MM.1S (cell line): ENCODE measurements around the gene PLEKHH3.
A peak's percentile ranks its signal among the peaks of the same experiment; 100 is the strongest.
"Not testable (repeated sequence)": the region's sequence is repeated elsewhere in the genome, so short reads cannot be mapped to it uniquely, and the experiment has no call there.

ENCODE experiments used
- DNase-seq: peaks from one replicate; pipeline ENCODE4 v3.0.0-alpha.2; 2015
- H2AFZ ChIP-seq: fragments of 300-600 bp; sonication (generic); 2 replicates; pipeline ENCODE4 v1.6.0; 2016; ENCODE audit warnings: antibody characterized with exemption, low read length
- H3F3A ChIP-seq: fragments of 300-600 bp; sonication (generic); 2 replicates; pipeline ENCODE4 v1.6.1; 2016; ENCODE audit warnings: mild to moderate bottlenecking, antibody characterized with exemption, low read length, moderate library complexity, mixed read lengths; ENCODE audit not compliant: insufficient read depth
- H3K27ac ChIP-seq: fragments of 300-600 bp; sonication (generic); 2 replicates; pipeline ENCODE4 v1.5.1; 2016; ENCODE audit warnings: mild to moderate bottlenecking, low read length
- H3K27me3 ChIP-seq: fragments of 300-600 bp; sonication (generic); replicated peaks from 2 replicates; pipeline ENCODE4 v1.6.0; 2016; ENCODE audit warnings: low read length; ENCODE audit not compliant: insufficient read depth
- H3K36me3 ChIP-seq: fragments of 300-600 bp; sonication (generic); replicated peaks from 2 replicates; pipeline ENCODE4 v1.6.1; 2016; ENCODE audit warnings: mild to moderate bottlenecking, low read length, mixed read lengths; ENCODE audit not compliant: insufficient read depth
- H3K4me1 ChIP-seq: fragments of 300-600 bp; sonication (generic); 2 replicates; pipeline ENCODE4 v1.6.1; 2016; ENCODE audit warnings: low read length, mixed read lengths
- H3K4me2 ChIP-seq: fragments of 300-600 bp; sonication (generic); 2 replicates; pipeline ENCODE4 v1.6.0; 2016; ENCODE audit warnings: low read depth, low read length
- H3K4me3 ChIP-seq: fragments of 300-600 bp; sonication (generic); 2 replicates; pipeline ENCODE4 v1.5.1; 2016; ENCODE audit warnings: low read length, mixed read lengths
- H3K79me2 ChIP-seq: fragments of 300-600 bp; sonication (generic); 2 replicates; pipeline ENCODE4 v1.6.1; 2016; ENCODE audit warnings: mixed run types, low read length, mixed read lengths
- H3K9ac ChIP-seq: fragments of 300-600 bp; sonication (generic); 2 replicates; pipeline ENCODE4 v1.6.1; 2016; ENCODE audit warnings: low read length, mixed read lengths
- H3K9me2 ChIP-seq: fragments of 300-600 bp; sonication (generic); replicated peaks from 2 replicates; pipeline ENCODE4 v1.6.1; 2016; ENCODE audit warnings: mild to moderate bottlenecking, low read length, mixed read lengths; ENCODE audit not compliant: insufficient read depth
- H3K9me3 ChIP-seq: fragments of 300-600 bp; sonication (generic); replicated peaks from 2 replicates; pipeline ENCODE4 v1.6.1; 2016; ENCODE audit warnings: mild to moderate bottlenecking, low read length, mixed read lengths; ENCODE audit not compliant: insufficient read depth
- H4K20me1 ChIP-seq: fragments of 300-600 bp; sonication (generic); 2 replicates; pipeline ENCODE4 v1.6.1; 2016; ENCODE audit warnings: mild to moderate bottlenecking, low read length, moderate library complexity, mixed read lengths; ENCODE audit not compliant: insufficient read depth
- EZH2 ChIP-seq: fragments of 300-600 bp; sonication (generic); optimal IDR thresholded peaks from 2 replicates; pipeline ENCODE3; 2017; ENCODE audit warnings: low read depth, mild to moderate bottlenecking, antibody characterized with exemption, low read length, mixed read lengths
- EZH2phosphoT487 ChIP-seq: fragments of 300-600 bp; sonication (generic); IDR thresholded peaks from 2 replicates; pipeline ENCODE4 v1.6.1; 2018; ENCODE audit warnings: antibody characterized with exemption, low read length
- TF ChIP-seq, protein P1 (sequence below): fragments of 300-600 bp; sonication (generic); IDR thresholded peaks from 2 replicates; pipeline ENCODE4 v1.5.1; 2016; ENCODE audit warnings: antibody characterized with exemption, low read length, mixed read lengths

The PLEKHH3 gene

DNA sequence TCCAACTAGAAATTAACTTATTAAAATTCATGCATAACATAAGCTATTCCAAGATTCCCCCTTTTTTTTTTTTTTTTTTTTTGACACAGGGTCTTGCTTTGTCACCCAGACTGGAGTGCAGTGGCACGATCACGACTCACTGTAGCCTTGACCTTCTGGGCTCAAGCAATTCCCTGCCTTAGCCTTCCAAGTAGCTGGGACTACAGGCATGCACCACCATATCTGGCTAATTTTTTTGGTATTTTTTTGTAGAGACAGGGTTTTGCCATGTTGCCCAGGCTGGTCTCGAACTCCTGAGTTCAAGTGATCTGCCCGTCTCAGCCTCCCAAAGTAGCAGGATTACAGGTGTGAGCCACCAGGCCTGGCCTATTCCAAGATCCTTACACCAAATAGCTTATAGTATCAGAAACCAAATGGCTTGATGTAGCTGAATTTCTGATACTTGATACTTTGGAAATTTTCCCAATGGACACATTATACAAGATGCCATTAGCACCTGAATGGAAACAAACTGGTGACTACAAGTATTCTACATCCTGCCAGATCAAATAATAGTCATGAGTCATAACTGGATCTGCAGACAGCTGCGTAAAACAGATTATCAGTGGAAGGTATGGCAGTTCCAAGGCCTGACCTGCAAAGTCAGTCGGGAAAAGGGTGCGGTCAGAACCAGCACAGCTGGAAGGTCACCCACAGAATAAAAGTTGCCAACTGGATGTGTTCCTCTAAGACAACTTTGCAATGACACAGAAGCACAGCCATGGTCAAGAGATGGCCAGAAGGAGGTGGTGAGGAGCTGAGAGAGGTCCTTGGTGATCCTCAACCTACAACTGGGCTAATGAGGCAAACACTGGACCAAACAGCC lies 52.8 kb downstream of the PLEKHH3 start:
- H3K27me3 ChIP-seq = no peaks in the 10 kb centered on the region
- H3K36me3 ChIP-seq = no peaks in the 10 kb centered on the region
- H2AFZ ChIP-seq = no peak overlapping the region
- H3K9ac ChIP-seq = no peak overlapping the region
- H3K4me3 ChIP-seq = no peak overlapping the region
- DNase-seq = no peak
- H3K4me1 ChIP-seq = peaks cover 12% of the 10 kb centered on the region
- H3K9me2 ChIP-seq = no peaks in the 10 kb centered on the region
- no peaks in the 10 kb centered on the region for H3K9me3 ChIP-seq
- peaks cover 4% of the 10 kb centered on the region for H3F3A ChIP-seq
- H4K20me1 ChIP-seq = no peaks in the 10 kb centered on the region
- TF ChIP-seq EZH2 (no peak), EZH2phosphoT487 (no peak)
- TF ChIP-seq, protein P1, sequence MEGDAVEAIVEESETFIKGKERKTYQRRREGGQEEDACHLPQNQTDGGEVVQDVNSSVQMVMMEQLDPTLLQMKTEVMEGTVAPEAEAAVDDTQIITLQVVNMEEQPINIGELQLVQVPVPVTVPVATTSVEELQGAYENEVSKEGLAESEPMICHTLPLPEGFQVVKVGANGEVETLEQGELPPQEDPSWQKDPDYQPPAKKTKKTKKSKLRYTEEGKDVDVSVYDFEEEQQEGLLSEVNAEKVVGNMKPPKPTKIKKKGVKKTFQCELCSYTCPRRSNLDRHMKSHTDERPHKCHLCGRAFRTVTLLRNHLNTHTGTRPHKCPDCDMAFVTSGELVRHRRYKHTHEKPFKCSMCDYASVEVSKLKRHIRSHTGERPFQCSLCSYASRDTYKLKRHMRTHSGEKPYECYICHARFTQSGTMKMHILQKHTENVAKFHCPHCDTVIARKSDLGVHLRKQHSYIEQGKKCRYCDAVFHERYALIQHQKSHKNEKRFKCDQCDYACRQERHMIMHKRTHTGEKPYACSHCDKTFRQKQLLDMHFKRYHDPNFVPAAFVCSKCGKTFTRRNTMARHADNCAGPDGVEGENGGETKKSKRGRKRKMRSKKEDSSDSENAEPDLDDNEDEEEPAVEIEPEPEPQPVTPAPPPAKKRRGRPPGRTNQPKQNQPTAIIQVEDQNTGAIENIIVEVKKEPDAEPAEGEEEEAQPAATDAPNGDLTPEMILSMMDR = no peak
- H3K27ac ChIP-seq = no peak overlapping the region
- H3K79me2 ChIP-seq = no peaks in the 10 kb centered on the region
- H3K4me2 ChIP-seq = no peak overlapping the region

DNA sequence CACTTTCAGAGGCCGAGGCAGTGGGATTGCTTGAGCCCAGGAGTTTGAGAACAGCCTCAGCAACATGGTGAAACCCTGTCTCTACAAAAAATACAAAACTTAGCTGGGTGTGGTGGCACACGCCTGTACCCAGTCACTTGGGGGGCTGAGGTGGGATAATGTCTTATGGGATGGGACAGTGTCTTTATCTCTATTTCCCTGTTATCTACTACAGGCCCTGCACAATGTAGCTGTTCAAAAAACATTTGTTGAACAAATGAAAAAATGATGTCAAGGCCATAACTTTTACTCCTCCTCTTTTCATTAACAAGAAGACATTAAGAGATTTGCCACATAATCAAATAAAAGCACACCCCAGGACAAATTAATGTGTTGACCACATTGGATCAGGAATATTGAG lies 53.5 kb downstream of the PLEKHH3 start:
- DNase-seq = no peak
- no peaks in the 10 kb centered on the region for H3K79me2 ChIP-seq
- peaks cover 11% of the 10 kb centered on the region for H3F3A ChIP-seq
- no peak overlapping the region for H3K4me3 ChIP-seq
- H3K4me1 ChIP-seq = peaks cover 13% of the 10 kb centered on the region
- H3K9me3 ChIP-seq = no peaks in the 10 kb centered on the region
- H3K36me3 ChIP-seq = no peaks in the 10 kb centered on the region
- no peaks in the 10 kb centered on the region for H4K20me1 ChIP-seq
- no peak for TF ChIP-seq EZH2phosphoT487
- no peak for TF ChIP-seq EZH2
- TF ChIP-seq, protein P1 = no peak
- no peaks in the 10 kb centered on the region for H3K9me2 ChIP-seq
- H3K27me3 ChIP-seq = no peaks in the 10 kb centered on the region
- no peak overlapping the region for H3K4me2 ChIP-seq
- H3K27ac ChIP-seq = no peak overlapping the region
- no peak overlapping the region for H2AFZ ChIP-seq
- H3K9ac ChIP-seq = no peak overlapping the region

DNA sequence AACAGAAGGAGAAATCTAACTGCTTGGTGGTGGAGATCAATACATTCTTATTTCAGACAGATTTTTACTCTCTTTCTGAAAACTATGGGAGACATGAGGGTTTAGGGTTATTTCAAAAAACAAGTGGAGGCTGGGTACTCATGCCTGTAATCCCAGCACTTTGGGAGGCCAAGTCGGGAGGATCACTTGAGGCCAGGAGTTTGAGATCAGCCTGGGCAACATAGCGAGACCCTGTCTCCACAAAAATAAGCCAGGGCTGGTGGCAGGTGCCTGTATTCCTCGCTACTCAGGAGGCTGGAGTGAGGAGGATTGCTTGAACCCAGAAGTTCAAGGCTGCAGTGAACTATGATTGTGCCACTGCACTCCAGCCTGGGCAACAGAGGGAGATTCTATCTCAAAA lies 54.8 kb downstream of the PLEKHH3 start:
- not testable (repeated sequence) for H3K4me3 ChIP-seq, H3K79me2 ChIP-seq, H4K20me1 ChIP-seq, H3K4me2 ChIP-seq, H3K27me3 ChIP-seq, H3K36me3 ChIP-seq, DNase-seq, H3K9me2 ChIP-seq, H3K9me3 ChIP-seq, H3K27ac ChIP-seq, H2AFZ ChIP-seq, H3K9ac ChIP-seq
- H3K4me1 ChIP-seq = peaks cover 26% of the 10 kb centered on the region
- peaks cover 23% of the 10 kb centered on the region for H3F3A ChIP-seq

DNA sequence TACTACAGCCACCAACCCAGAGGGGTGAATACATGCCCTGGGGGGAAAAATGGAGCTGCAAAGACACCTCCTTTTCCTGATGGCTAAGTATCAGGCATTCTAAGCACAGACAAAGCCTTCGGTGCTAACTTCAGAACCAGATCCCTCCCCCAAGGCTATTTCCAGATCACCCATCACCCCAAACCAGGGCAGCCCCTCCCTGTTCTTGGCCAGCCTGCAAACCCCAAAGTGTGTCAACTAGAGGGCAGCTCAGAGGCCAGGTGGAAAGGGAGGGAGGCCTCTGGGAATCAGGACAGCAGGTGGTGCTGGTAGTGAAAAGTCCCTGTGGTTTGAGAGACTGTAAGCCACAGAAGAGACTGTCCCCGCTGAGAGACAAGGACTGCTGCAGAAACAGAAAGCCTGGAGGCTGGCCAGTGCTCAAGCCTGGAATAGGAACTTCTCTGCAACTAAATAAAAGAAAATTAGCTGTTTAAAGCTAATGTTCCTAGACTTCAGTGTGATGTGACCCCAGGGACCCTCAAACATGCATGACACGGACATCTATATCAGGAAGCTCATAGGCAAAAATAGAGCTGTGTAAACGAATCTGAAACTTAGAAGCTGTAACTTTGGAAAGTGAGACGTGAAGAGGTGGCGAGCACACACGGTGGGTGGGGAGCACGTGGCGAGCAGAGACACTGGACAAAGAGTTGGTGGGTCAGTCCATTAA lies 58.2 kb downstream of the PLEKHH3 start:
- peak; percentile 97 for DNase-seq
- peak overlapping the region; percentile 93 for H3K4me2 ChIP-seq

More for the DNA sequence above, 58.2 kb downstream of the PLEKHH3 start:
- H3F3A ChIP-seq = peaks cover 32% of the 10 kb centered on the region
- no peaks in the 10 kb centered on the region for H3K9me3 ChIP-seq
- H3K27ac ChIP-seq = peak overlapping the region; percentile 97
- peak overlapping the region; percentile 71 for H3K9ac ChIP-seq
- no peaks in the 10 kb centered on the region for H3K9me2 ChIP-seq
- peaks cover 18% of the 10 kb centered on the region; the same call in 1 of the 2 replicates for H3K79me2 ChIP-seq
- H3K27me3 ChIP-seq = no peaks in the 10 kb centered on the region
- no peaks in the 10 kb centered on the region for H4K20me1 ChIP-seq
- TF ChIP-seq EZH2phosphoT487 = no peak
- TF ChIP-seq, protein P1 = peak; percentile 58
- H3K4me3 ChIP-seq = peak overlapping the region; percentile 43
- peaks cover 27% of the 10 kb centered on the region for H3K4me1 ChIP-seq
- H2AFZ ChIP-seq = peak overlapping the region; percentile 5
- peaks cover 4% of the 10 kb centered on the region; the same call in 1 of the 2 replicates for H3K36me3 ChIP-seq
